Right lobe of liver (tissue), 6 donors: ENCODE data around the gene BUB1B. TPM values are rescaled to one million over a fixed set of nuclear protein-coding genes. Genes with fewer than 3 reads are reported as not detected.

Source experiments
- ATAC-seq, 4 donors: fragments of 200-7000 bp; cut with Tn5 transposase; one replicate each; pipeline ENCODE4 v1.9.1; 2020; ENCODE audit warnings: mild to moderate bottlenecking in 4 of 4, moderate library complexity in 4 of 4
- DNase-seq, 3 donors: peaks; one replicate each; pipeline ENCODE4 v3.0.0-alpha.2; 2020
- H3K27ac ChIP-seq, 3 donors: fragments of 200-600 bp; one replicate each; pipeline ENCODE4 v1.8.0; 2022
- H3K27me3 ChIP-seq, 2 donors: fragments of 200-600 bp; one replicate each; pipeline ENCODE4 v1.8.0; 2022
- H3K36me3 ChIP-seq, 4 donors: fragments of 200-600 bp; sonication (generic) in 1 of 4; one replicate each; pipeline versions ENCODE4 v1.5.1 to v1.8.0; 2017 to 2022; ENCODE audit warnings: control low read depth in 1 of 4
- H3K4me1 ChIP-seq, 4 donors: fragments of 200-600 bp; sonication (generic) in 1 of 4; one replicate each; pipeline versions ENCODE4 v1.5.1 to v1.8.0; 2017 to 2022; ENCODE audit warnings: control low read depth in 1 of 4
- H3K4me3 ChIP-seq, 3 donors: fragments of 200-600 bp; one replicate each; pipeline ENCODE4 v1.8.0; 2022
- H3K9me3 ChIP-seq, 4 donors: fragments of 200-600 bp; sonication (generic) in 1 of 4; one replicate each; pipeline versions ENCODE4 v1.5.1 to v1.8.0; 2017 to 2022; ENCODE audit warnings: control low read depth in 1 of 4
- POLR2A ChIP-seq: fragments of 450-650 bp; IDR thresholded peaks from one replicate; pipeline ENCODE4 v1.6.1; 2017; ENCODE audit warnings: antibody characterized with exemption, mild to moderate bottlenecking
- WGBS: methylation state at CpG from one replicate; pipeline ENCODE4 v1.1.6; 2018; ENCODE audit warnings: low coverage, low lambda C conversion rate; ENCODE audit not compliant: insufficient coverage; ENCODE audit errors: missing lambda C conversion rate; 5-methylcytosine and 5-hydroxymethylcytosine counted together
- intact Hi-C, 2 donors: fragments of 100-400 bp; cut with DNase I; formaldehyde crosslinking; loops; one replicate each; pipeline versions ENCODE4 v1.11.2 to v1.14.1; 2022
- total RNA-seq, 6 experiments: library from RNA; depleted of rRNA in 2 of 6; stranded (reverse); fragments of >200 nt in 2 of 6; fragmentation: NEBNext Ultra II Directional in 3 of 6; extraction: Animal tissue kit (Norgen Biotek cat#: 25700) in 3 of 6; gene quantifications; one replicate each; pipeline versions ENCODE4 v1.1.0 to v1.2.4, GENCODE V29; 2016 to 2023
- TF ChIP-seq, protein P1 (sequence below), 4 donors: fragments of 200-600 bp in 3 of 4; fragments of 450-650 bp in 1 of 4; IDR thresholded peaks; one replicate each; pipeline versions ENCODE4 v1.5.1 to v1.8.0; 2016 to 2022; ENCODE audit warnings: antibody characterized with exemption in 4 of 4, mild to moderate bottlenecking in 2 of 4
- donor health status: DM: no; HTN: yes; CAD: no.
- donor health status: DM: no; HTN: no; CAD: no.
- donor health status: DM: no; HTN: no; CAD: no.
- donor health status: DM: no; HTN: yes; CAD: no.
- donor health status: DM: no; HTN: yes; CAD: no.

The BUB1B gene
- total RNA-seq, 6 experiments from 2014 or later = 0.39 to 1.7 (median 1.2) TPM; not detected in 1

- ATAC-seq = no peak
- Histone ChIP-seq H3K4me3 (no peak overlapping the region), H3K9me3 (no peaks in the 10 kb centered on the region), H3K36me3 (no peaks in the 10 kb centered on the region), H3K27ac (no peak overlapping the region), H3K27me3 (peaks cover 0 to 17% of the 10 kb centered on the region in 2 donors), H3K4me1 (peaks cover 0 to 14% (median 5%) of the 10 kb centered on the region in 4 donors)
- TF ChIP-seq, protein P1, sequence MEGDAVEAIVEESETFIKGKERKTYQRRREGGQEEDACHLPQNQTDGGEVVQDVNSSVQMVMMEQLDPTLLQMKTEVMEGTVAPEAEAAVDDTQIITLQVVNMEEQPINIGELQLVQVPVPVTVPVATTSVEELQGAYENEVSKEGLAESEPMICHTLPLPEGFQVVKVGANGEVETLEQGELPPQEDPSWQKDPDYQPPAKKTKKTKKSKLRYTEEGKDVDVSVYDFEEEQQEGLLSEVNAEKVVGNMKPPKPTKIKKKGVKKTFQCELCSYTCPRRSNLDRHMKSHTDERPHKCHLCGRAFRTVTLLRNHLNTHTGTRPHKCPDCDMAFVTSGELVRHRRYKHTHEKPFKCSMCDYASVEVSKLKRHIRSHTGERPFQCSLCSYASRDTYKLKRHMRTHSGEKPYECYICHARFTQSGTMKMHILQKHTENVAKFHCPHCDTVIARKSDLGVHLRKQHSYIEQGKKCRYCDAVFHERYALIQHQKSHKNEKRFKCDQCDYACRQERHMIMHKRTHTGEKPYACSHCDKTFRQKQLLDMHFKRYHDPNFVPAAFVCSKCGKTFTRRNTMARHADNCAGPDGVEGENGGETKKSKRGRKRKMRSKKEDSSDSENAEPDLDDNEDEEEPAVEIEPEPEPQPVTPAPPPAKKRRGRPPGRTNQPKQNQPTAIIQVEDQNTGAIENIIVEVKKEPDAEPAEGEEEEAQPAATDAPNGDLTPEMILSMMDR (IDR thresholded peaks at IDR 0.05) = no peak
- TF ChIP-seq POLR2A = no peak
- intact Hi-C loops = no loop called here
- DNase-seq = peak in 2 of 3 donors; percentile 14 to 31
- 34% methylated on average over 2 of the region's 11 CpGs for WGBS
Measured at GRCh38 chr15:40249477-40250303, 88.8 kb downstream of the BUB1B start.

DNA sequence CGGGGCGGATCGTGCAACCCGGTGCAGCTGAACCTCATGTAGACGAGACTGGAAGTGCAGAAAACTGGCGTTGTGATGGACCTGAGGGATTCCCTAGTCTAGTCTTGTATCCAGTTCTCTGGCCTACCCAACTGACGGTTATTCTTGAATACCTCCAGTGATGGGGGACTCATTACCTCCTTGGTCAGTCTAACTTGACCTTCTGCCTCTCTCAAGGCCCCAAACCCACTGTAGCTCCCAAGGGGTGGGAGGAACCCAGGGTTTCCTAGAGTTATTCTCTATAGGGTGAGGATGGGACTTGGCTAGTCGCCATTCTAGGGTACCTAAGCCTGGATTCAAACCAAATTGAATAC lies 89.4 kb downstream of the BUB1B start:
- no peak overlapping the region for H3K4me3 ChIP-seq
- ATAC-seq (no peak), DNase-seq (no peak)
- WGBS = 75% methylated on average over 1 of the region's 8 CpGs
- intact Hi-C loops = no loop called here
- no peaks in the 10 kb centered on the region for H3K36me3 ChIP-seq
- no peaks in the 10 kb centered on the region for H3K9me3 ChIP-seq
- H3K4me1 ChIP-seq = peaks cover 0 to 14% (median 5%) of the 10 kb centered on the region in 4 donors
- no peak overlapping the region for H3K27ac ChIP-seq
- H3K27me3 ChIP-seq = peaks cover 0 to 17% of the 10 kb centered on the region in 2 donors
- TF ChIP-seq POLR2A = no peak
- TF ChIP-seq, protein P1 (IDR thresholded peaks at IDR 0.05) = no peak

- H3K36me3 ChIP-seq = no peaks in the 10 kb centered on the region
Measured at GRCh38 chr15:40250771-40251483, 90.1 kb downstream of the BUB1B start.

DNA sequence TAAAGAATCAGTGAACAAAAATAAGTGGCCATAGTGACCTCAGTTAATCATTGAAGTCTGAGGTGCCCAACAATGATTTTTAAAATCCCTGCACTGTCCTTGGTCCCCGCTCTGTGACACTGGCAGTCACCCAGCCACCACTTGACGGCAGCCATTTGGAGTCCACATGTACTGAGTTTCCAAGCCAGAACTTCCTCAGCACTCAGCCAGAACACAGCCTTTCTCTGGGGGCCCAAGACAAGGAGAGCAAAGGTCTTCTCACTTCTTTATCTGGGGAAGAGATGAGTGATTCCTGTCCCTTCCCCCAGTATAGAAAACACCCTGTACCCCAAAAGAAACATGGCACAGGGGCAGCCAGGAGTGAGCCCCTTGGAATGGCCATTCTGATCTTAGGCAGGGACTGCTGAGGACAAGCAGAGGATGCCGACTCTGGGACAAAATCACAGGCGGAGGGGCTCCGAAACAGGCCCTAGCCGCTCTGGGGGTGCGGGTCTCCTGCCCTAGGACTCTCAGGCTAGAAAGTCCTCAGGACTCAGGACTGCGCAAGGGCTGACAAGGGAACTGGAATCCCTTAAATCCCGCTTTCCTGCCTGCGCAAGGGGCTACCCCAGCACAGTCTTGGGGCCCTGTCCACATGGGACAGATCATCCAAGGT lies 90.7 kb downstream of the BUB1B start:
- TF ChIP-seq, protein P1 (IDR thresholded peaks at IDR 0.05) = no peak
- TF ChIP-seq POLR2A = no peak
- Histone ChIP-seq H3K27ac (no peak overlapping the region), H3K4me1 (peaks cover 0 to 14% (median 5%) of the 10 kb centered on the region in 4 donors), H3K36me3 (no peaks in the 10 kb centered on the region), H3K27me3 (peaks cover 0 to 17% of the 10 kb centered on the region in 2 donors), H3K9me3 (no peaks in the 10 kb centered on the region), H3K4me3 (no peak overlapping the region)
- WGBS = 95% methylated on average over 3 of the region's 10 CpGs
- ATAC-seq (no peak), DNase-seq (peak in 1 of 3 donors; percentile 10)
- intact Hi-C loops = no loop called here

More at GRCh38 chr15:40250771-40251483, 90.1 kb downstream of the BUB1B start:
- 87% methylated on average over 11 of the region's 13 CpGs for WGBS
- intact Hi-C loops = no loop called here
- Histone ChIP-seq H3K4me1 (peaks cover 0 to 14% (median 5%) of the 10 kb centered on the region in 4 donors), H3K27ac (no peak overlapping the region), H3K27me3 (peaks cover 0 to 17% of the 10 kb centered on the region in 2 donors), H3K4me3 (no peak overlapping the region), H3K9me3 (no peaks in the 10 kb centered on the region)
- DNase-seq (peak in 1 of 3 donors; percentile 6), ATAC-seq (no peak)
- TF ChIP-seq, protein P1 (IDR thresholded peaks at IDR 0.05) = no peak
- no peak for TF ChIP-seq POLR2A
